Measurements from ENCODE around the gene KRIT1.

DNA sequence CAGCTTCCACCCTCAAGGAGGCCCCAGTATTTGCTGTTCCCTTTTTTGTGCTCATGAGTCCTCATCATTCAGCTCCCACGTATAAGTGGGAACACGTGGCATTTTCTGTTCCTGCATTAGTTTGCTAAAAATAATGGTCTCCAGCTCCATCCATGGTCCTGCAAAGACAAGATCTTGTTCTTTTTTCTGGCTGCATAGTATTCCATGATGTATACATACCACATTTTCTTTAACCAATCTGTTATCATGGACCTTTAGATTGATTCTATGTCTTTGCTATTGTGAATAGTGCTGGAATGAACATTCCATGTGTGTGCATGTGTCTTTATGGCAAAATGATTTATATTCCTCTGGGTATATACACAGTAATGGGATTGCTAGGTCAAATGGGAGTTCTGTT lies 17.0 kb downstream of the KRIT1 start:
- TF ChIP-seq TAF1 (IDR thresholded peaks at IDR 0.05; ENCODE audit: low read depth) = no peak
- TF ChIP-seq TCF12 (IDR thresholded peaks at IDR 0.05; ENCODE audit: low read depth) = no peak
- TF ChIP-seq CREB1 (IDR thresholded peaks at IDR 0.05; ENCODE audit: low read depth) = no peak
- TF ChIP-seq, protein P1, sequence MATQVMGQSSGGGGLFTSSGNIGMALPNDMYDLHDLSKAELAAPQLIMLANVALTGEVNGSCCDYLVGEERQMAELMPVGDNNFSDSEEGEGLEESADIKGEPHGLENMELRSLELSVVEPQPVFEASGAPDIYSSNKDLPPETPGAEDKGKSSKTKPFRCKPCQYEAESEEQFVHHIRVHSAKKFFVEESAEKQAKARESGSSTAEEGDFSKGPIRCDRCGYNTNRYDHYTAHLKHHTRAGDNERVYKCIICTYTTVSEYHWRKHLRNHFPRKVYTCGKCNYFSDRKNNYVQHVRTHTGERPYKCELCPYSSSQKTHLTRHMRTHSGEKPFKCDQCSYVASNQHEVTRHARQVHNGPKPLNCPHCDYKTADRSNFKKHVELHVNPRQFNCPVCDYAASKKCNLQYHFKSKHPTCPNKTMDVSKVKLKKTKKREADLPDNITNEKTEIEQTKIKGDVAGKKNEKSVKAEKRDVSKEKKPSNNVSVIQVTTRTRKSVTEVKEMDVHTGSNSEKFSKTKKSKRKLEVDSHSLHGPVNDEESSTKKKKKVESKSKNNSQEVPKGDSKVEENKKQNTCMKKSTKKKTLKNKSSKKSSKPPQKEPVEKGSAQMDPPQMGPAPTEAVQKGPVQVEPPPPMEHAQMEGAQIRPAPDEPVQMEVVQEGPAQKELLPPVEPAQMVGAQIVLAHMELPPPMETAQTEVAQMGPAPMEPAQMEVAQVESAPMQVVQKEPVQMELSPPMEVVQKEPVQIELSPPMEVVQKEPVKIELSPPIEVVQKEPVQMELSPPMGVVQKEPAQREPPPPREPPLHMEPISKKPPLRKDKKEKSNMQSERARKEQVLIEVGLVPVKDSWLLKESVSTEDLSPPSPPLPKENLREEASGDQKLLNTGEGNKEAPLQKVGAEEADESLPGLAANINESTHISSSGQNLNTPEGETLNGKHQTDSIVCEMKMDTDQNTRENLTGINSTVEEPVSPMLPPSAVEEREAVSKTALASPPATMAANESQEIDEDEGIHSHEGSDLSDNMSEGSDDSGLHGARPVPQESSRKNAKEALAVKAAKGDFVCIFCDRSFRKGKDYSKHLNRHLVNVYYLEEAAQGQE (IDR thresholded peaks at IDR 0.05; ENCODE audit: low read depth) = no peak
